GM18498 (cell line): Measurements from ENCODE around the gene MYO15A.

ENCODE experiments used
- ATAC-seq: cut with Tn5 transposase; IDR thresholded peaks from one replicate; pipeline ENCODE4 v1.9.1; 2021; ENCODE audit warnings: mild to moderate bottlenecking, moderate library complexity; ENCODE audit not compliant: unreplicated experiment

MYO15A gene

GRCh38 chr17:18182110-18182977, 73.8 kb downstream of the MYO15A start:
- no peak for ATAC-seq

GRCh38 chr17:18182978-18183333, 74.4 kb downstream of the MYO15A start:
- peak; percentile 38 for ATAC-seq

GRCh38 chr17:18183334-18184142, 75.0 kb downstream of the MYO15A start, which contains the start of gene ALKBH5:
ALKBH5 (plus strand) TSS chr17:18183828; CDS start chr17:18184244, 416 bp downstream.
- peak; percentile 79 for ATAC-seq

- peak; percentile 9 for ATAC-seq
Measured at GRCh38 chr17:18184143-18185031, 75.8 kb downstream of the MYO15A start.

- ATAC-seq, result no peak
Measured at GRCh38 chr17:18185391-18185790, 76.8 kb downstream of the MYO15A start.

- no peak for ATAC-seq
Measured at GRCh38 chr17:18185832-18186626, 77.5 kb downstream of the MYO15A start.

GRCh38 chr17:18186627-18186982, 78.0 kb downstream of the MYO15A start:
- no peak for ATAC-seq

- no peak for ATAC-seq
Measured at GRCh38 chr17:18187226-18187625, 78.7 kb downstream of the MYO15A start.

GRCh38 chr17:18187821-18188761, 79.5 kb downstream of the MYO15A start:
- no peak for ATAC-seq

- no peak for ATAC-seq
Measured at GRCh38 chr17:18190628-18191235, 82.2 kb downstream of the MYO15A start.

GRCh38 chr17:18191236-18191667, 82.7 kb downstream of the MYO15A start:
- no peak for ATAC-seq

- no peak for ATAC-seq
Measured at GRCh38 chr17:18191967-18192366, 83.4 kb downstream of the MYO15A start.

GRCh38 chr17:18194394-18194793, 85.8 kb downstream of the MYO15A start:
- ATAC-seq, result no peak

- ATAC-seq, result no peak
Measured at GRCh38 chr17:18194804-18195203, 86.2 kb downstream of the MYO15A start.

- no peak for ATAC-seq
Measured at GRCh38 chr17:18195246-18195645, 86.7 kb downstream of the MYO15A start.

GRCh38 chr17:18197535-18198194, 89.1 kb downstream of the MYO15A start:
- ATAC-seq, result no peak

- ATAC-seq, result no peak
Measured at GRCh38 chr17:18198530-18198929, 90.0 kb downstream of the MYO15A start.

- ATAC-seq, result no peak
Measured at GRCh38 chr17:18201108-18201507, 92.6 kb downstream of the MYO15A start.
